Astrocyte (in vitro differentiated cells and primary cell): ENCODE data around the gene DHX36.

Experiments
- EZH2 ChIP-seq: IDR thresholded peaks from 2 replicates; pipeline ENCODE4 v1.6.1; 2012; ENCODE audit warnings: mild to moderate bottlenecking, low read length, inconsistent platforms; ENCODE audit not compliant: insufficient read depth
- TF ChIP-seq, protein P1 (sequence below): IDR thresholded peaks from 2 replicates; pipeline ENCODE4 v1.5.1; 2011; ENCODE audit warnings: low read depth, mild to moderate bottlenecking, inconsistent platforms, low read length, moderate library complexity; ENCODE audit not compliant: insufficient read depth

DNA sequence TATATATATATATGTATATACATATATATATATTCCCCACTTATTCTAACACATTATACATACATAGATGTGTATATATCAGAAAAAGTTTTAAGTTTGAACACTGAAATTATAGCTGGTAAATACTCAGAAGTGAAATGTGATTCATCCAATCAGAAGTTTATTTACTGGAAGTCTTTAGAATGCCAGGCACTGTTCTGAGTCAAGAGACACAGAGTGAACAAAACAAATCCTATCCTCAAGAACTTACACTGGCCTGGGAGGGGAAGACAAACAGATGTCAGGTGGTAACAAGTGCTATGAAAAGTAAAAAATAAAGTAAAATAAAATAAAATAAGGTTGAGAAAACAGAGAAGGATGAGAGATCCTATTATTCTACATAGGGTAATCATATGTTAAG lies 13.4 kb downstream of the DHX36 start:
- TF ChIP-seq, protein P1, sequence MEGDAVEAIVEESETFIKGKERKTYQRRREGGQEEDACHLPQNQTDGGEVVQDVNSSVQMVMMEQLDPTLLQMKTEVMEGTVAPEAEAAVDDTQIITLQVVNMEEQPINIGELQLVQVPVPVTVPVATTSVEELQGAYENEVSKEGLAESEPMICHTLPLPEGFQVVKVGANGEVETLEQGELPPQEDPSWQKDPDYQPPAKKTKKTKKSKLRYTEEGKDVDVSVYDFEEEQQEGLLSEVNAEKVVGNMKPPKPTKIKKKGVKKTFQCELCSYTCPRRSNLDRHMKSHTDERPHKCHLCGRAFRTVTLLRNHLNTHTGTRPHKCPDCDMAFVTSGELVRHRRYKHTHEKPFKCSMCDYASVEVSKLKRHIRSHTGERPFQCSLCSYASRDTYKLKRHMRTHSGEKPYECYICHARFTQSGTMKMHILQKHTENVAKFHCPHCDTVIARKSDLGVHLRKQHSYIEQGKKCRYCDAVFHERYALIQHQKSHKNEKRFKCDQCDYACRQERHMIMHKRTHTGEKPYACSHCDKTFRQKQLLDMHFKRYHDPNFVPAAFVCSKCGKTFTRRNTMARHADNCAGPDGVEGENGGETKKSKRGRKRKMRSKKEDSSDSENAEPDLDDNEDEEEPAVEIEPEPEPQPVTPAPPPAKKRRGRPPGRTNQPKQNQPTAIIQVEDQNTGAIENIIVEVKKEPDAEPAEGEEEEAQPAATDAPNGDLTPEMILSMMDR = no peak
- no peak for TF ChIP-seq EZH2
